Heart left ventricle (tissue), 13 donors: Measurements from ENCODE around the gene TDRD10.

Source experiments
- POLR2A ChIP-seq, 2 donors: fragments of 450-650 bp; IDR thresholded peaks; one replicate each; pipeline ENCODE4 v1.6.1; 2017; ENCODE audit warnings: antibody characterized with exemption in 2 of 2, mild to moderate bottlenecking in 2 of 2, moderate library complexity in 2 of 2
- TF ChIP-seq, protein P1 (sequence below), 12 donors: fragments of 200-600 bp; sonication (generic) in 4 of 12; IDR thresholded peaks; one replicate each; pipeline versions ENCODE4 v1.5.0 to v1.8.0; 2018 to 2022; ENCODE audit warnings: antibody characterized with exemption in 12 of 12, mild to moderate bottlenecking in 5 of 12
- donor health status: ischemic (EF 13 %, LVEDD 7.1; RV severe dilation, severe dysfunction).
- donor health status: DM: no; HTN: yes; CAD: no.
- donor health status: DM: no; HTN: no; CAD: no.
- donor health status: ischemic (EF 25% LVEDD 6.9; RV normal size, moderate dysfunction).
- donor health status: ischemic (EF 25% LVEDD 5.7; RV mildly dilated, moderate dysfunction).
- donor health status: ischemic (EF 35%, LVEDD 5.7; RV mildly dilated, moderate dysfunction).
- donor health status: nonischemic (EF 11% LVEDD 7.7; RV severe dilation, severe dysfunction).
- donor health status: DM: yes; HTN: yes; CAD: no.
- donor health status: PGD.
- donor health status: ischemic (EF 29% LVEDD 5.4; RV normal size, mild dysfunction).
- donor health status: nonischemic (EF 23%, LVEDD 6.1; RV moderate dilation, normal function).

DNA sequence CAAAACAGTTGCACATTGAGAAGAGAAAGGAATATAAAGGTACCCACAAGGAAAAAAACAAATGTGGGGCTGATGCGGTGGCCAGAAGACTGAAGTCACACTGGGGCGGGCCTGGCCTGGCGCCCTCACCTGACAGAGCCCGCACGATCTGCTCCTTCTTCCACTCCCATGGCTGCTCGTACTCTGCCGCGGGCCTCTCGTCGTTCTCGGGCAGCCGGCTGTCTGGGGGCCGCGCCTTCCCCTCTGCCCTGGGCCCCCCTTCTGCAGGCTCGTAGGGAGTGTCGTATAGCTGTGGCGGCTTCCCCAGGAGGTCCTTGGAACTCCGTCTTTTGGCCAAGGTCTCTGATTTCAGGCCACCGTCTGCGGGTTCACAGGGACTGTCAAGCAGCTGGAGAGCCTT, 13.1 kb upstream of the TDRD10 start:
- TF ChIP-seq, protein P1, sequence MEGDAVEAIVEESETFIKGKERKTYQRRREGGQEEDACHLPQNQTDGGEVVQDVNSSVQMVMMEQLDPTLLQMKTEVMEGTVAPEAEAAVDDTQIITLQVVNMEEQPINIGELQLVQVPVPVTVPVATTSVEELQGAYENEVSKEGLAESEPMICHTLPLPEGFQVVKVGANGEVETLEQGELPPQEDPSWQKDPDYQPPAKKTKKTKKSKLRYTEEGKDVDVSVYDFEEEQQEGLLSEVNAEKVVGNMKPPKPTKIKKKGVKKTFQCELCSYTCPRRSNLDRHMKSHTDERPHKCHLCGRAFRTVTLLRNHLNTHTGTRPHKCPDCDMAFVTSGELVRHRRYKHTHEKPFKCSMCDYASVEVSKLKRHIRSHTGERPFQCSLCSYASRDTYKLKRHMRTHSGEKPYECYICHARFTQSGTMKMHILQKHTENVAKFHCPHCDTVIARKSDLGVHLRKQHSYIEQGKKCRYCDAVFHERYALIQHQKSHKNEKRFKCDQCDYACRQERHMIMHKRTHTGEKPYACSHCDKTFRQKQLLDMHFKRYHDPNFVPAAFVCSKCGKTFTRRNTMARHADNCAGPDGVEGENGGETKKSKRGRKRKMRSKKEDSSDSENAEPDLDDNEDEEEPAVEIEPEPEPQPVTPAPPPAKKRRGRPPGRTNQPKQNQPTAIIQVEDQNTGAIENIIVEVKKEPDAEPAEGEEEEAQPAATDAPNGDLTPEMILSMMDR (IDR thresholded peaks at IDR 0.05): no peak
- TF ChIP-seq POLR2A (IDR thresholded peaks at IDR 0.05): no peak
